Hindlimb muscle (tissue), 1 donor: ENCODE results near the gene ADCY2. TPM values are rescaled to one million over a fixed set of nuclear protein-coding genes. Genes with fewer than 3 reads are reported as not detected.

Experiments used
- DNase-seq: peaks from one replicate; pipeline ENCODE4 v3.0.0-alpha.2; 2013
- polyA plus RNA-seq: library from polyadenylated mRNA; unstranded; fragments of 120-200 nt; gene quantifications from one replicate; pipeline ENCODE4 v1.2.1, GENCODE V29; 2013; ENCODE audit not compliant: insufficient read length

The ADCY2 gene
- polyA plus RNA-seq, 1 donor = 54.1 TPM

DNA sequence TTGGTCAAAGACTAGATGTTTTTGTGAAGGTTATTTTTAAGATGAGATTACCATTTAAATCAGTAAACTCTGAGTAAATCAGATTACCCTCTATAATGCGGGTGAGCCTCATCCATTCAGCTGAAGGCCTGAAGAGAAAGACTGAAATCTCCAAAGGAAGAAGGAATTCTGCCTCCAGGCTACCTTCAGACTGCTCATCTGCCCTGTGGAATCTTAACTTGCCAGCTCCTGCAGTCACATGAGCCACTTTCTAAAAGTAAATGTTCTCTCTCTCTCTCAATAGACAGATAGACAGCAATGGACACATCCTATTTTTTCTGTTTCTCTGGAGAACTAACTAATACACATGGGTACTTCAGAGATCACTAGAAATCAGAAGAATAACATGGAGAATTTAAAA, 272.2 kb downstream of the ADCY2 start:
- no peak for DNase-seq

DNA sequence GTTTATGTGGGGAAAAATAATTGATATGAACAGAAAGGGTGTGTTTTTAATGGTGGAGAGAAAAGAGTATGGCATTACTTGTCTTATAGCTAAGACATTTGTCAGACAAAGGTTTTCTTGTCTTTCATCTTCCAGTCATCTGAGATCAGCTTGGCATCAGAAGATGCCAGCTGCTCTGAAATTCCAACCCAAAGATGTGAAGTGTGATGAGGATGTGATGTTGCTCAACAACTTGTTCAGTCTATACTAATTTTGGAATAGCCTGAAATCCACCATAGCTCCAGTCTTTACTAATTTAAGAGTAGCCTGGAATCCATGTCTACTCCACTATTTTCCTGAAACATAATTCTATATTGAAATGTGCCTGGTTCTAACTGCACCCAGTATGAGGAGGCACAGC, 272.7 kb downstream of the ADCY2 start:
- no peak for DNase-seq

GRCh38 chr5:7671381-7671993, 275.5 kb downstream of the ADCY2 start:
- DNase-seq = no peak

DNA sequence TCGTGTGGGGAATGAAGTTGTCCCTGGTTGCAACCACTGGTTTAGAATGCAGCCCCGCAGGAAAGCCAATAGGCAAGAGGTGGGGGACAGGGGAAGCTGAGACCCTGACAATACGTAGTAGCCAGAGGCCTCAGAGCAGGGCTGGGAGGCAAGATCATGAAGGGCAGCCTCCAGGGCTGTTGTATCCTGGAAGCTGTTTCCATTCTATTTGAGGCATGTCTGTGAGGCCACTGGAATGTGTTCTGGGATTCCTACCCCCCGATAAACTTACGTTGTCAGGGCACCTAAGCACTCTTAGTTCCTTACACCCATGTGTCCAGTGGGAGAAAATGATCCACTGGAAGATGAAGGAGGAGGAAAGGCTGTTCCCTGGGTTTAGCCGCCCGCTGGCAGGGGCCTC, 277.7 kb downstream of the ADCY2 start:
- DNase-seq = no peak

GRCh38 chr5:7676455-7676854, 280.5 kb downstream of the ADCY2 start:
- DNase-seq = no peak

- DNase-seq = no peak
Observed at GRCh38 chr5:7678030-7678429, 282.1 kb downstream of the ADCY2 start.

- DNase-seq = no peak
Observed at GRCh38 chr5:7679663-7680062, 283.7 kb downstream of the ADCY2 start.

DNA sequence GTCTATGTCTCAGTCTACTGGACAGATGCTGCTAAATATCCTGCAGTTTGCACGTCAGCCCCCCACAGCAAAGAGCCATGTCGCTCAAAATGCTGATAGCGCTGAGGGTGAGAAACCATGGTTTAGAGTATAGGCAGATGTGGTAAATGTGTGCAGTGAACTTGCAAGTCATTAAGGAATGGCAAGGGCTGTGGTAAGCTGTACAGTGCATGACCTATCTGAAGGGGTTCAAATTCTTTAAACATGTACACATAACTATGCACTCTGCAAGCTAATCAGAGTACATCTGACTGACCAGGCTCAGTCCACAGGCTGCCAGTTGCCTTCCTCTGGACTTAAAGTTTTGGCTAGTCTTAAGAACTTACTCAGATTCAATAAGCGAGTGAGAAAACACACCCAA, 284.3 kb downstream of the ADCY2 start:
- DNase-seq = no peak

DNA sequence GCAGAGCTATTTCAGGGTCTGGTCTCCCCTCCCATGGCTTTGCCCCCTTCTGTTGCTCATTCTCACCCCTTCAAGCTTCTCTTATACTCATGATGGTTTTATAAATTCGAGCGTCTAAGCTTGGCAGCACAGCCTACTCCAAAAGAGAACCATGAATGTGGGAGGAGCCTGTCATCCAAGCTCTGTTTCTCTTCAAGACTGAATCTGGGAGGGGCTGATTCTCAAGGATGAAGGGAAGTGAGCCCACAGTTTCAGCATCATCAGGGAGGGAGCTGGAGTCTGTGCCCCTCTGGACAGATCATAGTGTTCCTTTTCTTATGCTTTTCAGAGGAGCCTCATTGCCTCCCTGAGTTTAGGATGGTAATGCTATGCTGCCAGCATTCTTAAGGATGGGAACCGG, 286.4 kb downstream of the ADCY2 start:
- no peak for DNase-seq

GRCh38 chr5:7683753-7684152, 287.8 kb downstream of the ADCY2 start:
- DNase-seq = no peak

- DNase-seq = no peak
Observed at GRCh38 chr5:7684826-7685225, 288.9 kb downstream of the ADCY2 start.

DNA sequence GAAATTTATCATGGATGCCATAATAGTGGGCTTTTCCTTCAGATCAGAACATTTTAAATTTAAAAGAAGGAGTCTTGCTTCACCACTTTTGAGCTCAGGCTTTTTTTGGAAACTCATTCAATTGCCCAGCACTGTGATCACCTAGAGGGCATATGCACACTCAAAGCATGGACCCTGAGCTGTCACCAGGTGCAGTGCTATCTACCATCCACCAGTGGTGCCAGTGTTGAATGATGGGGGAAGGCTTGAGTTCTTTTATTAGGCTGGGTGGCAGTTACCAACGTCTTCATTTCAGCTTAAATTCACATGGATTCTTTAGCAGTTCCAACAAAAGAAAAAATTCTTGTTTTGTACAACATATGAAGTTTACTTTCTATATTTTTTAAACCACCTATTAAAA, 290.9 kb downstream of the ADCY2 start:
- no peak for DNase-seq

- no peak for DNase-seq
Observed at GRCh38 chr5:7690557-7690956, 294.6 kb downstream of the ADCY2 start.

GRCh38 chr5:7705261-7705660, 309.3 kb downstream of the ADCY2 start:
- DNase-seq = no peak

DNA sequence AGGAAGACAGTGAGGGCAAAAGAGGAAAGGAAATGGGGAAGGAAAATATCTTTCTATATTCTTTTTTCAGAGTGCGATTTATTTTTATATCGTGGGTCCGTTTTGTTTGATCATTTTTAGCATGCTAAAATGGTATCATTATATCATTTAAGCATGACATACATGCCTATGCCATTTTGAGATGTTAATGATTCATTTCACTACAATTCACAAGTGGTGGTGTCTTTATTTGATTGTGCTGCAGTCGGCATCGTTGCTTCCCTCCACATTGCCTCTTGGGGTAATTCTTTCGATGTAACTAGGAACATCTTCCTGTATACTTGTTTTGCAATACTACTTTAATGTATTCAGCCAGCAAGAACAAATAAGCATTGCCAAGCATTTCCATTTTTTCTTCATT, 309.8 kb downstream of the ADCY2 start:
- no peak for DNase-seq

- peak; percentile 61 for DNase-seq
Observed at GRCh38 chr5:7706256-7706655, 310.3 kb downstream of the ADCY2 start.

GRCh38 chr5:7714119-7714518, 318.2 kb downstream of the ADCY2 start:
- DNase-seq = no peak

DNA sequence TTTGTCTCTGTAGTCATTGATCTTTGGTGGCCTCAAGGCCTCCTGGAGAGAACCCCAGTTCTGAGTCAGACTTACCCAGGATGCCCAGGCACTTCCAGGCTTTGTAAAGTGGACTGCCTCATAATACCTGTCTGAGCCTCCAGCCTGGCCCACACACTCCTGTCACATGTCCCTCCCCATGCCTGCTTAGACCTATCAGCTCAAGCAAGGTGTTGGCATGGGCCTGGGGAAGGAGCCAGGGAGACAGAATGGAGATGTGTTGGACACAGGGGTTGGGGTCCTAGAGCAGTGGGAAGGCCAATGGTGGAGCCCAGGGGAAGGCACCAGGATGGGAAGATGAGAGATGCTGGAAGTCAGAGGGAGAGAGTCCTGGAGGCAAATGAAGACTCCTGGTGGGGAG, 318.8 kb downstream of the ADCY2 start:
- DNase-seq = no peak

- no peak for DNase-seq
Observed at GRCh38 chr5:7717691-7718090, 321.8 kb downstream of the ADCY2 start.

DNA sequence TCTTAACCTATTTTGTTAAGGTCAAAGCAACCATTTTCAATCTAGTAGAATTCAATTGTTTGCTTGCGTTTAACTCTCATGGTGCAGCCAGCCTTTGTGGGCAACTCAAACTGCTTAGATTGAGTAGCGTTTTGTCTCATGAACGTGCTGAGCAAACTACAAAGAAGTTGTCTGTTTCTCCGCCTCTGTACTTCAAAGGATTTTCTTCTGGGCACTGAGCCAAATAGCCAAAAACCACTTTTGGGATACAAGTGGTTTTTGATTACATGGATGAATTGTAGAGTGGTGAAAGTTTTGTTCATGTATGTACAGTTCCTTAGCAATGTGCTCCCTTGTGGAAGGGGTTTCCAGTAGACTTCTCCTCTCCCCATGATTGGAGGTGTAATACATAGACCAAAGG, 332.1 kb downstream of the ADCY2 start:
- no peak for DNase-seq

- no peak for DNase-seq
Observed at GRCh38 chr5:7741415-7742065, 345.6 kb downstream of the ADCY2 start.

DNA sequence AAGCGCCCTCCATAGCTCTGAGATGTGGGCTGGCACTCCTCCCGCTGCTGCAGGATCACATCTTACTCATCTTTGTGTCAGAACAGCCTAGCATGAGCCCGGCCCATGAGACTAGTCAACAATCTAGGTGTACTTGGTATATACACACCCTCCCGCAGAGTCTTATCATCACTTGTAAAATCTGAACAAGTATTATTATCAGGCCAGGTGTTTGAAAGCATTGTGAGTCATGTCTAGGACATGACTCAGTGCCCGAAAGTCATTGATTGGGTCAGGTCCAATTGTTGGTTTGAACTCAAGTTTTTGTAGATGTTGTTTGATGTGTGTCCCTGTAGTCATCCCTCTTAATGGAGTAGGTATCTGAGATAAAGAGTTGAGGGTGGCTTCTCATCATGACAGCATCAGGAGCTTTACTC, 346.3 kb downstream of the ADCY2 start:
- DNase-seq = no peak

GRCh38 chr5:7745882-7746610, 350.1 kb downstream of the ADCY2 start:
- DNase-seq = peak; percentile 54

DNA sequence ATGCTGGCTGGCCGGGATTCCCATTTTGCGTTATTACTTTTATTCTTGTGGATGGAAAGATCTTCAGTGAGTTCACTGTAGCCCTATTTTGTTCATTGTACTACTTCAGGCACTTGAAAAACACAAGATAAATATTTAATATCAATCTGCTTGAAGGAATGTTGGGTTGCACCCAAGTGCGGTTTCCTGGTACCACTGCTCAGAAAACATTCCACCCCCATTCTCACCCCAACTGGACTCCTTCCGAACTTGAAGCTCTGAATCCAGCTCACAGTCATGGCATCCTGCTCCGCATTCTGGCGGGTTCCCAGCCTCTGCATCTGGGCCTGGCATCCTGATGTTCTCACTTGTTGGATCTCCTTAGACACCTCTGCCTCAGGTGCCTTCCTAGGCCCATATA, 351.8 kb downstream of the ADCY2 start:
- DNase-seq = no peak
